Mucosa of descending colon (tissue), 3 donors: ENCODE results near the gene NTM. TPM values are rescaled to one million over a fixed set of nuclear protein-coding genes. Genes with fewer than 3 reads are reported as not detected.

Source experiments
- ATAC-seq: fragments of 200-7000 bp; cut with Tn5 transposase; one replicate; pipeline ENCODE4 v1.9.1; 2020; ENCODE audit warnings: mild to moderate bottlenecking, moderate library complexity
- DNase-seq, 3 donors: peaks; one replicate each; pipeline ENCODE4 v3.0.0-alpha.2; 2020
- H3K36me3 ChIP-seq: fragments of 200-600 bp; one replicate; pipeline ENCODE4 v1.8.0; 2021; ENCODE audit warnings: low read depth, mild to moderate bottlenecking
- H3K4me1 ChIP-seq: fragments of 200-600 bp; one replicate; pipeline ENCODE4 v1.8.0; 2021; ENCODE audit warnings: low read depth, mild to moderate bottlenecking
- H3K4me3 ChIP-seq: fragments of 200-600 bp; one replicate; pipeline ENCODE4 v1.8.0; 2021; ENCODE audit warnings: mild to moderate bottlenecking
- H3K9me3 ChIP-seq: fragments of 200-600 bp; one replicate; pipeline ENCODE4 v1.8.0; 2021; ENCODE audit warnings: mild to moderate bottlenecking
- intact Hi-C, 2 donors: fragments of 100-400 bp; cut with DNase I in 1 of 2; cut with micrococcal nuclease in 1 of 2; formaldehyde crosslinking; loops; one replicate each; pipeline versions ENCODE4 v1.11.0 to v1.11.1; 2022; cut with DNase I, micrococcal nuclease
- total RNA-seq, 3 donors: library from RNA; stranded (reverse); fragmentation: NEBNext Ultra II Directional in 2 of 3; extraction: Animal tissue kit (Norgen Biotek cat#: 25700) in 2 of 3; gene quantifications; one replicate each; pipeline versions ENCODE4 v1.2.1 to v1.2.4, GENCODE V29; 2021 to 2023
- TF ChIP-seq, protein P1 (sequence below): fragments of 200-600 bp; IDR thresholded peaks from one replicate; pipeline ENCODE4 v1.8.0; 2022; ENCODE audit warnings: antibody characterized with exemption, mild to moderate bottlenecking
- donor health status: DM: no; HTN: no; CAD: no; lungs with moderate emphysema.
- donor health status: DM: no; HTN: no; CAD: no.
- donor health status: DM: no; HTN: yes; CAD: no.

The NTM gene
- total RNA-seq, 3 donors from 2014 or later = 0.64 to 7.7 (median 1.2) TPM

DNA sequence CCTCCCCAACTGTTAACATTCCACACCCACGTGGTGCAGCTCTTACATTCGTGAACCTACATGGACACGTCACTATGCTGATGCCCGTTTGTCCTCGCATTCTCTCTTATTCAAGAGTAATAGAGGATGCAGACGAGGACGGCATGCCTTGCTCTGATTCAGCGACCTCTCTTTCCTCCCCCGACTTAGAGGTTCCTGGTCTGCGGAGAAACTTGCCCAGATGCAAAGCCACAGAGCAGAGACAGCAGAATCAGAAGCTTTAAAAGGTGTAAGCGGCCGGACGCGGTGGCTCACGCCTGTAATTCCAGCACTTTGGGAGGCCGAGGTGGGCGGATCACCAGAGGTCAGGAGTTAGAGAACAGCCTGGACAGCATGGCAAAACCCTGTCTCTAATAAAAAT, 288.0 kb downstream of the NTM start:
- ATAC-seq = no peak

DNA sequence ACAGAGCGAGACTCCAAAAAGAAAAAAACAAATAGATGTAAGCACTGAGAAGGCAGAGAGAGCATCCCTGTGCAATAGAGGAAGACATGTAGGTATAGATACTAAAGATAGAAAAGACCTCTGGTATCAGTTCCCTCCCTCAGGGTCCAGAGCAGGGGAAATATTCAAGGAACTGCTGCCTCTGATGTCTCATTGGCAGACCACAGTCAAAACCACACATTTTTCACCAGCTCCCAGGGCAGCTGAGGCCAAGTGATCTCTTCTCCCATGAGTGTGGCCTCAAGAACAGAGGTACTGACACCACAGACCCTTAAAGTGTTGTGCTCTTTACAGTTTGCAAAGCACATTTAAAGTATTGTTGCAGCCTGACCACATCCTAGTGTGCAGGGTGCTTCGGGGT, 288.5 kb downstream of the NTM start:
- intact Hi-C loops = no loop called here
- TF ChIP-seq, protein P1, sequence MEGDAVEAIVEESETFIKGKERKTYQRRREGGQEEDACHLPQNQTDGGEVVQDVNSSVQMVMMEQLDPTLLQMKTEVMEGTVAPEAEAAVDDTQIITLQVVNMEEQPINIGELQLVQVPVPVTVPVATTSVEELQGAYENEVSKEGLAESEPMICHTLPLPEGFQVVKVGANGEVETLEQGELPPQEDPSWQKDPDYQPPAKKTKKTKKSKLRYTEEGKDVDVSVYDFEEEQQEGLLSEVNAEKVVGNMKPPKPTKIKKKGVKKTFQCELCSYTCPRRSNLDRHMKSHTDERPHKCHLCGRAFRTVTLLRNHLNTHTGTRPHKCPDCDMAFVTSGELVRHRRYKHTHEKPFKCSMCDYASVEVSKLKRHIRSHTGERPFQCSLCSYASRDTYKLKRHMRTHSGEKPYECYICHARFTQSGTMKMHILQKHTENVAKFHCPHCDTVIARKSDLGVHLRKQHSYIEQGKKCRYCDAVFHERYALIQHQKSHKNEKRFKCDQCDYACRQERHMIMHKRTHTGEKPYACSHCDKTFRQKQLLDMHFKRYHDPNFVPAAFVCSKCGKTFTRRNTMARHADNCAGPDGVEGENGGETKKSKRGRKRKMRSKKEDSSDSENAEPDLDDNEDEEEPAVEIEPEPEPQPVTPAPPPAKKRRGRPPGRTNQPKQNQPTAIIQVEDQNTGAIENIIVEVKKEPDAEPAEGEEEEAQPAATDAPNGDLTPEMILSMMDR = no peak

More for the DNA sequence above, 288.0 kb downstream of the NTM start:
- no peaks in the 10 kb centered on the region for H3K9me3 ChIP-seq
- intact Hi-C loops = no loop called here
- no peak overlapping the region for H3K4me3 ChIP-seq
- no peaks in the 10 kb centered on the region for H3K4me1 ChIP-seq
- no peaks in the 10 kb centered on the region for H3K36me3 ChIP-seq
- no peak for DNase-seq
- TF ChIP-seq, protein P1 = no peak

DNA sequence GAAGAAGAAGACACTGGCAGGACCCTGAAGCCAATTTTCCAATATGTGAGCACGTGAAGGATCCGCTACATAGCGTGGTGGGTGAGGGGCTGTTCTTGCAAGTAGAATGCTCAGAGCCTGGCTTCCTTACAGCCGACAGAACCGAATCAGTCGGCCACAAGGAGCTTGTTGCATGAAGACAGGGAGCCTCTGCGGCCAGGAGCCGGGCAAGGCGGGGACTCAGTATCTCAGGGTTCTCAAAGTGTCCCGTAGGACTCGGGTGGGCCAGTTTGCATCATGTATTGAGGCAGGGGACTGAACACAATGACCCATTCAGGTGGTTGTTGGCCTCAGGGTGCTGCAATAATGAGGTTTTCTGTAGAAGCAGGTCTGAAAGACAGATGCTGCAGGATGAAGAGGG, 289.5 kb downstream of the NTM start:
- ATAC-seq (no peak), DNase-seq (no peak)
- Histone ChIP-seq H3K9me3 (no peaks in the 10 kb centered on the region), H3K4me1 (no peaks in the 10 kb centered on the region), H3K36me3 (no peaks in the 10 kb centered on the region), H3K4me3 (no peak overlapping the region)
- TF ChIP-seq, protein P1 = no peak
- intact Hi-C loops = no loop called here

More for the DNA sequence above, 288.5 kb downstream of the NTM start:
- H3K4me3 ChIP-seq = no peak overlapping the region
- no peaks in the 10 kb centered on the region for H3K36me3 ChIP-seq
- H3K9me3 ChIP-seq = no peaks in the 10 kb centered on the region
- no peaks in the 10 kb centered on the region for H3K4me1 ChIP-seq
- ATAC-seq = no peak
- no peak for DNase-seq

DNA sequence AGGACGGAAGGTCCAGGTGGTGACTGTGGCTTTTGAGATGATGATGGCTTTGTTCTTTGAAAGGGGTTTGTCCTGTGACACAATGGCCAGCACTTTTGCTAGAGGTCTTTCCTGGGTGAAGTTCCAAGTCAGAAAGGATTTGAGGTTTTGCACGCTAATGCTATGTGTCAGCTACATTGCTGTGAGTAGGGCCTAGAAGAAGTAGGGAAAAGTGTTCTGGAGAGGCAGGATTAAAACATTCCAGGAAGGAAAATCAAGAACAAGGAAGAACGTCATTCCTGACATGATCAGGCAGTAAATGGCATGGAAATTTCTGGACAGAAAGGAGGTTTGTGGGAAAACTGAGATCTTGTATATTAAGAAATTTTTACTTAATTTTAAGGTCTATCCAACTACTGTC, 290.7 kb downstream of the NTM start:
- Histone ChIP-seq H3K4me3 (no peak overlapping the region), H3K9me3 (no peaks in the 10 kb centered on the region), H3K36me3 (no peaks in the 10 kb centered on the region), H3K4me1 (no peaks in the 10 kb centered on the region)
- intact Hi-C loops = no loop called here
- DNase-seq (no peak), ATAC-seq (no peak)
- TF ChIP-seq, protein P1 = no peak

DNA sequence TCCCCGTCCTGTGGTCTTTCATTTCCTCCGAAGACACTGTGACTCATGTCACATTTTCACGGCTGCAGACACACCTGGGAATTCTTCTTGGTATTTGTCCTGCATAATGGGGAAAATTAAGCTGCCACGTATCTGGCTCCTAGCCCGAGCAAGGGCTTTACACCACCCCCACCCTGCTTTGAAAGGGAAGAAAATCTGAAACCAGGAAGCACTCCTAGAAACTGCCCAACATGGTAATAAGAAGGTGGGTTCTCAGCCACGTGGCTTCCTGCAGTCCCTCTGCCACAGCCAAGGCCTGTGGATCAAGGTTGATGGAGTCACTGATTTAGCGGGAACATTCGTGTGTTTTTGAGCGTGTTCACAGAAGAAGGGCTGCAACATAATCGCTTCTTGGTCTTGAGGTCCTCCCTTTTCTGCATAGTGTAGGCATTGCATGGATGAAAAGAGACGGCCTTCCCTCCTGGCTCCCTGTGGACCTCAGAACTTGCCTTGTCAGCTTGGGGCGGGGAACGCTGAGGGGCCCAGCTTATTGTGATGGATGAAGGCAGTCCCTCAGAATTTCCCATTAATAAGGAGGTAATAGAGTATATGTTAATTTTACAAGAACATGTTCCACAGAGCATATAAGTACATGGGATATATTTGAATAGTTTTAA, 292.0 kb downstream of the NTM start:
- Histone ChIP-seq H3K4me3 (no peak overlapping the region), H3K4me1 (no peaks in the 10 kb centered on the region), H3K36me3 (no peaks in the 10 kb centered on the region), H3K9me3 (no peaks in the 10 kb centered on the region)
- DNase-seq (no peak), ATAC-seq (no peak)
- TF ChIP-seq, protein P1 = no peak
- intact Hi-C loops = no loop called here

DNA sequence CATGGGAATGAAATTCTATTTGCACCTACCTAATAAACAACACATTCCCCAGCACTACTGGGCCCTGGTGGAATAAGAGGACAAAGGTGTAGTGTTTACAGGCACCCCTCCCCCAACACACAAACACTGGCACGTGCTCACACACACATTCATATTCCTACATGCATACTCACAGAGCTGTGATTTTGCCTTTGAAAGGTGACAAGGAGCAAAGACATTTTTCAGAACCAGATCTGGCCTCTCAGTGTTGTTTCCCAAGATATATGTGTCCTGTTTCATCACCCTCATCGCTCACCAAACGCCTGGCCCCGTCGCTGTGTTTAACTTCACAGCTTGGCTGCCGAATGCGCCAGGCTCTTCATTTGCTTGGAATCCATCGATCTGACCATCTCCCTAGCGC, 292.6 kb downstream of the NTM start:
- intact Hi-C loops = no loop called here
- DNase-seq (no peak), ATAC-seq (no peak)
- Histone ChIP-seq H3K9me3 (no peaks in the 10 kb centered on the region), H3K4me1 (no peaks in the 10 kb centered on the region), H3K36me3 (no peaks in the 10 kb centered on the region), H3K4me3 (no peak overlapping the region)
- TF ChIP-seq, protein P1 = no peak
